ENCODE data around the gene SMC4. TPM values are rescaled to one million over a fixed set of nuclear protein-coding genes. Genes with fewer than 3 reads are reported as not detected.

The SMC4 gene
- polyA plus RNA-seq, 1 donor: 61.1 TPM

GRCh38 chr3:160374472-160374871 is 25.0 kb upstream of the SMC4 start:
- peaks cover 19% of the 10 kb centered on the region for H3K36me3 ChIP-seq (ENCODE audit: control insufficient read depth, insufficient read depth, low read length)
- no peaks in the 10 kb centered on the region for H3K4me1 ChIP-seq (ENCODE audit: control insufficient read depth, insufficient read depth, low read length)
- no peak for DNase-seq
- 60% methylated on average over 1 of the region's 2 CpGs for WGBS (ENCODE audit: insufficient coverage, low lambda C conversion rate)
- no peaks in the 10 kb centered on the region for H3K27me3 ChIP-seq (ENCODE audit: control insufficient read depth, insufficient read depth, low read length)
- no peaks in the 10 kb centered on the region for H3K9me3 ChIP-seq (ENCODE audit: control insufficient read depth, low read depth, low read length)
- no peak overlapping the region for H3K4me3 ChIP-seq (ENCODE audit: low read length)
- H3K27ac ChIP-seq (ENCODE audit: low read length): no peak overlapping the region

GRCh38 chr3:160374925-160375324 is 24.5 kb upstream of the SMC4 start:
- 100% methylated on average over 1 of the region's 1 CpG for WGBS (ENCODE audit: insufficient coverage, low lambda C conversion rate)

GRCh38 chr3:160376681-160377080 is 22.8 kb upstream of the SMC4 start:
- WGBS (ENCODE audit: insufficient coverage, low lambda C conversion rate): no CpG with 5 or more reads among the region's 2 CpGs
- Histone ChIP-seq H3K4me3 (ENCODE audit: low read length) (no peak overlapping the region), H3K27ac (ENCODE audit: low read length) (no peak overlapping the region), H3K4me1 (ENCODE audit: control insufficient read depth, insufficient read depth, low read length) (no peaks in the 10 kb centered on the region), H3K9me3 (ENCODE audit: control insufficient read depth, low read depth, low read length) (no peaks in the 10 kb centered on the region), H3K36me3 (ENCODE audit: control insufficient read depth, insufficient read depth, low read length) (peaks cover 24% of the 10 kb centered on the region), H3K27me3 (ENCODE audit: control insufficient read depth, insufficient read depth, low read length) (no peaks in the 10 kb centered on the region)
- DNase-seq: no peak

More at GRCh38 chr3:160374925-160375324, 24.5 kb upstream of the SMC4 start:
- no peak for DNase-seq
- H3K4me3 ChIP-seq (ENCODE audit: low read length): no peak overlapping the region
- no peaks in the 10 kb centered on the region for H3K4me1 ChIP-seq (ENCODE audit: control insufficient read depth, insufficient read depth, low read length)
- no peak overlapping the region for H3K27ac ChIP-seq (ENCODE audit: low read length)
- no peaks in the 10 kb centered on the region for H3K9me3 ChIP-seq (ENCODE audit: control insufficient read depth, low read depth, low read length)
- H3K36me3 ChIP-seq (ENCODE audit: control insufficient read depth, insufficient read depth, low read length): peaks cover 19% of the 10 kb centered on the region
- no peaks in the 10 kb centered on the region for H3K27me3 ChIP-seq (ENCODE audit: control insufficient read depth, insufficient read depth, low read length)

- no peak for DNase-seq
- Histone ChIP-seq H3K36me3 (ENCODE audit: control insufficient read depth, insufficient read depth, low read length) (peaks cover 20% of the 10 kb centered on the region), H3K4me3 (ENCODE audit: low read length) (no peak overlapping the region), H3K9me3 (ENCODE audit: control insufficient read depth, low read depth, low read length) (no peaks in the 10 kb centered on the region), H3K4me1 (ENCODE audit: control insufficient read depth, insufficient read depth, low read length) (no peaks in the 10 kb centered on the region), H3K27me3 (ENCODE audit: control insufficient read depth, insufficient read depth, low read length) (no peaks in the 10 kb centered on the region), H3K27ac (ENCODE audit: low read length) (no peak overlapping the region)
- WGBS (ENCODE audit: insufficient coverage, low lambda C conversion rate): no CpG with 5 or more reads among the region's 1 CpG
These were observed 20.9 kb upstream of the SMC4 start for GRCh38 chr3:160378331-160379109.

GRCh38 chr3:160379628-160380214 is 19.7 kb upstream of the SMC4 start:
- WGBS (ENCODE audit: insufficient coverage, low lambda C conversion rate): 100% methylated on average over 1 of the region's 4 CpGs
- no peaks in the 10 kb centered on the region for H3K27me3 ChIP-seq (ENCODE audit: control insufficient read depth, insufficient read depth, low read length)
- H3K9me3 ChIP-seq (ENCODE audit: control insufficient read depth, low read depth, low read length): no peaks in the 10 kb centered on the region
- H3K4me3 ChIP-seq (ENCODE audit: low read length): no peak overlapping the region
- H3K4me1 ChIP-seq (ENCODE audit: control insufficient read depth, insufficient read depth, low read length): no peaks in the 10 kb centered on the region
- H3K36me3 ChIP-seq (ENCODE audit: control insufficient read depth, insufficient read depth, low read length): peaks cover 11% of the 10 kb centered on the region
- H3K27ac ChIP-seq (ENCODE audit: low read length): no peak overlapping the region
- no peak for DNase-seq

- no peak overlapping the region for H3K27ac ChIP-seq (ENCODE audit: low read length)
- WGBS (ENCODE audit: insufficient coverage, low lambda C conversion rate): no CpG with 5 or more reads among the region's 1 CpG
- H3K4me1 ChIP-seq (ENCODE audit: control insufficient read depth, insufficient read depth, low read length): no peaks in the 10 kb centered on the region
- H3K27me3 ChIP-seq (ENCODE audit: control insufficient read depth, insufficient read depth, low read length): no peaks in the 10 kb centered on the region
- no peak overlapping the region for H3K4me3 ChIP-seq (ENCODE audit: low read length)
- H3K9me3 ChIP-seq (ENCODE audit: control insufficient read depth, low read depth, low read length): no peaks in the 10 kb centered on the region
- H3K36me3 ChIP-seq (ENCODE audit: control insufficient read depth, insufficient read depth, low read length): peaks cover 8% of the 10 kb centered on the region
- no peak for DNase-seq
These were observed 18.0 kb upstream of the SMC4 start for GRCh38 chr3:160381470-160381869.

GRCh38 chr3:160384639-160385318 is 14.7 kb upstream of the SMC4 start:
- no peaks in the 10 kb centered on the region for H3K4me1 ChIP-seq (ENCODE audit: control insufficient read depth, insufficient read depth, low read length)
- no peak for DNase-seq
- 100% methylated on average over 1 of the region's 5 CpGs for WGBS (ENCODE audit: insufficient coverage, low lambda C conversion rate)
- no peak overlapping the region for H3K27ac ChIP-seq (ENCODE audit: low read length)
- no peaks in the 10 kb centered on the region for H3K9me3 ChIP-seq (ENCODE audit: control insufficient read depth, low read depth, low read length)
- H3K36me3 ChIP-seq (ENCODE audit: control insufficient read depth, insufficient read depth, low read length): peaks cover 4% of the 10 kb centered on the region
- H3K4me3 ChIP-seq (ENCODE audit: low read length): no peak overlapping the region
- no peaks in the 10 kb centered on the region for H3K27me3 ChIP-seq (ENCODE audit: control insufficient read depth, insufficient read depth, low read length)

- WGBS (ENCODE audit: insufficient coverage, low lambda C conversion rate): 40% methylated on average over 1 of the region's 3 CpGs
- H3K4me1 ChIP-seq (ENCODE audit: control insufficient read depth, insufficient read depth, low read length): no peaks in the 10 kb centered on the region
- H3K27ac ChIP-seq (ENCODE audit: low read length): no peak overlapping the region
- H3K36me3 ChIP-seq (ENCODE audit: control insufficient read depth, insufficient read depth, low read length): no peaks in the 10 kb centered on the region
- no peak overlapping the region for H3K4me3 ChIP-seq (ENCODE audit: low read length)
- DNase-seq: no peak
- H3K9me3 ChIP-seq (ENCODE audit: control insufficient read depth, low read depth, low read length): no peaks in the 10 kb centered on the region
- H3K27me3 ChIP-seq (ENCODE audit: control insufficient read depth, insufficient read depth, low read length): no peaks in the 10 kb centered on the region
These were observed 8.8 kb upstream of the SMC4 start for GRCh38 chr3:160390565-160391138.

- Histone ChIP-seq H3K4me3 (ENCODE audit: low read length) (no peak overlapping the region), H3K27ac (ENCODE audit: low read length) (no peak overlapping the region), H3K36me3 (ENCODE audit: control insufficient read depth, insufficient read depth, low read length) (no peaks in the 10 kb centered on the region), H3K4me1 (ENCODE audit: control insufficient read depth, insufficient read depth, low read length) (no peaks in the 10 kb centered on the region), H3K27me3 (ENCODE audit: control insufficient read depth, insufficient read depth, low read length) (no peaks in the 10 kb centered on the region), H3K9me3 (ENCODE audit: control insufficient read depth, low read depth, low read length) (no peaks in the 10 kb centered on the region)
- DNase-seq: no peak
These were observed 6.7 kb upstream of the SMC4 start for GRCh38 chr3:160392798-160393197.

GRCh38 chr3:160393346-160394008 is 6.0 kb upstream of the SMC4 start:
- H3K36me3 ChIP-seq (ENCODE audit: control insufficient read depth, insufficient read depth, low read length): no peaks in the 10 kb centered on the region
- H3K9me3 ChIP-seq (ENCODE audit: control insufficient read depth, low read depth, low read length): no peaks in the 10 kb centered on the region
- H3K27ac ChIP-seq (ENCODE audit: low read length): no peak overlapping the region
- H3K4me1 ChIP-seq (ENCODE audit: control insufficient read depth, insufficient read depth, low read length): no peaks in the 10 kb centered on the region
- WGBS (ENCODE audit: insufficient coverage, low lambda C conversion rate): 71% methylated on average over 1 of the region's 2 CpGs
- no peaks in the 10 kb centered on the region for H3K27me3 ChIP-seq (ENCODE audit: control insufficient read depth, insufficient read depth, low read length)
- no peak overlapping the region for H3K4me3 ChIP-seq (ENCODE audit: low read length)
- DNase-seq: no peak
